Endometrial microvascular endothelial cells (primary cell): ENCODE results near the gene SH2D3A. TPM values are rescaled to one million over a fixed set of nuclear protein-coding genes. Genes with fewer than 3 reads are reported as not detected.
"Not testable (repeated sequence)": the region's sequence is repeated elsewhere in the genome, so short reads cannot be mapped to it uniquely, and the experiment has no call there.

Experiments
- in situ Hi-C: cut with HindIII; loops from 2 replicates; pipeline ENCODE4 v1.10.0; 2017; ENCODE audit warnings: low sequenced_read_pairs, low pct_unique_long_range_greater_than_20kb; ENCODE audit errors: inconsistent ontology term
- total RNA-seq: library from RNA; depleted of rRNA; stranded (reverse); fragments of >200 nt; gene quantifications from one replicate; pipeline ENCODE4 v1.2.3, GENCODE V29; 2015; ENCODE audit errors: inconsistent ontology term

Gene SH2D3A
- total RNA-seq, 1 donor from 2014 or later: not detected

DNA sequence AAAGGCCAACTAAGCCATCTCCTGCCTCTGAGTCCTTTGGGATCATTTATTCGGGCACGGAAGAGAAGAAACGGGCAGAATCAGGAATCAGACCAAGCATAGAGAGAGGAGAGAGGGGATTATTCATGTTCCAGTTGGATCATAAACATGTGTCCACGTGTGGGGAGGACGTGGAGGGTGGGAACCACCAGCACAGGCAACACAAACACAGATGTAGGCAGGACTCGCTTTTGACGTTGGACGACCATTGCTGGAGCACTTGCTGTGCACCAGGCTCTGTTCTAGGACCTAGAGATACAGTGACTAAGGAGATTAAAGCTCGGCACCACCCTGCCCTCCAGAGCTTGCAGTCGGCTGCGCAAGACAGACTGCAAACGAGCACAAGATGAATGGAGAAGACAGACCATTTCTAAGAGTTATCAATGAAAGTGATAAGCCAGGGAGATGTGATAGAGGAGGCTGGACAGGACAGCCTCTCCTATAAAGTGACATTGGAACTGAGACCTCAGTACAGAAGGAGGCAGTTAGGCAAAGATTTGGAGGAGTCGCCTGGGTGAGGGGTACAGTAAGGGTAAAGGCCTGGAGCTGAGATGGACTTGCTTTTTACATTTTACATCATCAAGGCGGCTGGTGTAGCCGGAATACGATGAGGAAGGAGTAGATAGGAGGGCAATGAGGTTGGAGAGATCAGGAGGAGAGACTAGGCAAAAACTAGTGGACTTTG is 716 bp downstream of the SH2D3A start:
- in situ Hi-C loops: no loop called here

DNA sequence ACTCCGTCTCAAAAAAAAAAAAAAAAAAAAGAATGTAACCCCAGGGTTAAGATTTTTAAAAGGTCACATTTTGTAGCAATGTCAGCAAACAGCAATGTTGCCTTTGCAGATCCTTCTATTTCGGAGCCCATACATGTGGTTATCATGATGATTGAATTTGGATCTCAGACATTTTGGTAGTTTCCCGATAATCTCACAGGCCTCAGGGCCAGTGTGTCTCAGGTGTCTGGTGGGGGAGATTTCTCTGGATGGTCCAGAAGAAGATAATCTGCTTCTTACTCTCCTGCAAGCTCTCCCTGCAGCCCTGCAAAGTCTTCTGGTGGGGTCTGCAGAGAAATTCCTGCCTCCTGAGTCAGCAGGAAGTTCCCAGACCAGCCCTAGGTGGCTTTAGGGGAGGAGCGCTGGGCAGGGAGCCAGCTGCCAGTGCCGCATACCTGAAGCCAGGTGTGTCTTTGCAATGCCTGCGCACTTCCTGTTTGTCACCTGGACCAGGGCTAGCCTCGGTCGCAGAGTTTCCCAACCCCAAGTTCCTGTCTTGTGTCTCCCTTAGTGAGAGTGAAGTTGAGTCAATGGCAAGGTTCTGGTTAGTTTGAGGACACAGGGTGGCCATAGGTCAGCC is 1.4 kb downstream of the SH2D3A start:
- in situ Hi-C loops: no loop called here

DNA sequence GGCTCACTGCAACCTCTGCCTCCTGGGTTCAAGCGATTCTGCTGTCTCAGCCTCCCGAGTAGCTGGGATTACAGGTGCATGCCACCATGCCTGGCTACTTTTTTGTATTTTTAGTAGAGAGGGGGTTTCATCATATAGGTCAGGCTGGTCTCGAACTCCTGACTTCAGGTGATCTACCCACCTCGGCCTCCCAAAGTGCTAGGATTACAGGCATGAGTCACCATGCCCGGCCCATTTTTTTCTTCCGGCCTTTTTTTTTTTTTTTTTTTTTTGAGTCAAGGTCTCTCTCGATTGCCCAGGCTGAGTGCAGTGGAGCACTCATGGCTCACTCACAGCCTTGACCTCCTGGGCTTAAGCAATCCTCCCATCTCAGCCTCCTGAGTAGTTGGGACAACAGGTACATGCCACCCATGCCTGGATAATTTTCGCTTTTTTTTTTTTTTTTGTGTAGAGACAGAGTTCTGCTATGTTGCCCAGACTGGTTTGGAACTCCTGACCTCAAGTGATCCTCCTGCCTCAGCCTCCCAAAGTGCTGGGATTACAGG is 4.9 kb downstream of the SH2D3A start:
- in situ Hi-C loops: not testable (repeated sequence)

DNA sequence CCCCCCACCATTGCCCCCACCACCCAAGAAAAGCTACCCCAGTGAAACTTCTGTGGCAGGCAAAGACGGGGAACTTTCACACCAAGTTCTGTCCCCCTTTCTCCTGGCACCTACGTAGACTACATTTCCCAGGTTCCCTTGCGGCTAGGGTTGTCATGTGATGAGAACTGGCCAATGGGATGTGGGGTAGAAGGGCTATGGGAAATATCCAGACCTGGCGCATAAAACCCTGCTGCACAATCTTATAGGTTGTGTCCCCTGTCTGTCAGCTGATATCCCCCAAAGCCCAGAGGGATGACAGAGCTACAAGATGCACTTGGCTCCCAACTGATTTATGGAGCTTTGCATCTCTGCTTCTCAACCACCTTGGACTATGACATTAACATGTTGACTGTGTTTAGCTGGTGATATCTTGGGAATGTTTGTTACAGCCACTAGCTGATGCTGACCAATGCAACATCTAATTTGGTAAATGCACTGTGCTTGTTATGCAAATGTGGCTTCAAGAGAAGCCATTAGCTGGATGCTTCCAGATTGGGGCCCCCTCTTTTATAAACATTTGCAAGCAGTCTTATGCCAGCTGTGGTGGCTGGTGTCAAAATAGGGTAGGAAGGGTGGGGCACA is 6.1 kb downstream of the SH2D3A start:
- in situ Hi-C loops: no loop called here

DNA sequence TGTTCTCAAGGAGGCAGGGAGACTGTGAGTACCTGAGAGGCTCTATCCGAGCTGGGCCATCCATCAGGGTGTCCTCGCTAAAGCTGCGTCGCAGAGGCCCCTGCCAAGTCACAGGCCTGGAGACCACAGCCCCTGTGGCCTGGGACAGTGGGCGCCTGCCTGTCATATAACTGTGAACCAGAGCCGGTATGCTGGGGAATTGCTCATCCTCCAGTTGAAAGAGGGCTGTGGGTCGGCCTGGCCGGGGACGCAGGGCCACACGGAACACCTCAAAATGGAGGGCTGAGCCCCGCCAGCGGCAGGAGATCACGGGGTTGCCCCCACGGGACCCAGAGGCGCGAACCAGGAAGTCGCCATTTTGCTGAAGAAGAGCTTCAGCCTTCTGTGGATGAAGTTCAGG is 6.6 kb downstream of the SH2D3A start:
- in situ Hi-C loops: no loop called here

DNA sequence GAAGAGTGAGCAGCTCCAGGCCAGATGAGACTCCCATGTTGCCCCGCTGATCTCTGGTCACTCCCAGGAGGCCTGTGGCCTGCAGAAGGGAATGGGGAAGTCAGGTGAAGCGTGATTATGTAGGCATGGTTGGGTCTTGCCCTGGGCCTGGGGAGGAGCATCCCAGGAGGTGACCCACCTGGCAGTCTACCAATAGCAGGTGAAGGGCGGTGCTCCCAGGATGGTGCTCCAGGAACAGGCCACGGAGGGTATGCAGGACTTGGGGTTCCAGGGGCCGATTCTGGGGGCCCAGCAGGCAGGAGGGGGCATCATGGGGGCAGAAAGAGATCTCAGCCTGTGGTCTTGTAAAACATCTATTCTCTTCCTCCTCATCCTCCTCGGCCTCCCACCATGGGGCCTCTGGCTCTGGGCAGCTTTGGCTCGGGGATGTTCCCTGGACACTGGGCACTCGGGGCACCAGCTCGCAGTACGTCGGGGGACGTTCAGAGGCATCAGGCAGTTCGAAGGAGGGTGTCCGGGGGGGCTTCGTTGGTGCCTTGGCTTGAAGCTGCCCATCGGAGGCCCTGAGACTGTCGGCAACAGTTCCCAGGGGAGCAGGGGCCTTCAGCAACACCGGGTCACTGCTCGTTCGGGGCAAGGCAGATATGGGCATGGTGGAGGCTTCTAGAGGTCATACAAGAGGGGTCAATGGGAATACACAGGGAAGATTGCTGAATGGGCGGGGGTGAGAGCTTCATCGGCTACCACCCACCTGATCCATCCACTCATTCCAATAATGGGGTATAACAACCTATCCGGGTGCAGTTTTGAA is 12.4 kb downstream of the SH2D3A start:
- in situ Hi-C loops: no loop called here

DNA sequence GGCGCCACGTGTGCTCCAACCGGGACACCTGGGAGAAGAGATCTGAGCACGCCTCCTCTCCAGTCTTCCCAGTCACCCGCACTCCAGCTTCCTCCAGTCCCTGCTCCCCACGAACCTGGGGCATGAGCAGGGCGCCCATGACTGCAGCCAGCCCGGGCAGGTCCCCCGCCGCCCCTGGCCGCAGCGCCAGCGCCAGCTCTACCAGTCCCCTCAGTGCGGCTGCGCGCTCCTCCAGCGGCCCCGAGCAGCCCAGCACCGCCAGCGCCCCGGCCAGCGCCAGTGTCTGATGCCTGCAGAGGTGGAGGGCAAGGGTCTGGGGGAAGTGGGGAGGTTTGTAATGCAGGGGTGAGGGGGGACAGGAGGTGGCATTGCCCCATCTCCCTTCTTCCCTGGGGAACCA is 13.1 kb downstream of the SH2D3A start:
- in situ Hi-C loops: no loop called here

DNA sequence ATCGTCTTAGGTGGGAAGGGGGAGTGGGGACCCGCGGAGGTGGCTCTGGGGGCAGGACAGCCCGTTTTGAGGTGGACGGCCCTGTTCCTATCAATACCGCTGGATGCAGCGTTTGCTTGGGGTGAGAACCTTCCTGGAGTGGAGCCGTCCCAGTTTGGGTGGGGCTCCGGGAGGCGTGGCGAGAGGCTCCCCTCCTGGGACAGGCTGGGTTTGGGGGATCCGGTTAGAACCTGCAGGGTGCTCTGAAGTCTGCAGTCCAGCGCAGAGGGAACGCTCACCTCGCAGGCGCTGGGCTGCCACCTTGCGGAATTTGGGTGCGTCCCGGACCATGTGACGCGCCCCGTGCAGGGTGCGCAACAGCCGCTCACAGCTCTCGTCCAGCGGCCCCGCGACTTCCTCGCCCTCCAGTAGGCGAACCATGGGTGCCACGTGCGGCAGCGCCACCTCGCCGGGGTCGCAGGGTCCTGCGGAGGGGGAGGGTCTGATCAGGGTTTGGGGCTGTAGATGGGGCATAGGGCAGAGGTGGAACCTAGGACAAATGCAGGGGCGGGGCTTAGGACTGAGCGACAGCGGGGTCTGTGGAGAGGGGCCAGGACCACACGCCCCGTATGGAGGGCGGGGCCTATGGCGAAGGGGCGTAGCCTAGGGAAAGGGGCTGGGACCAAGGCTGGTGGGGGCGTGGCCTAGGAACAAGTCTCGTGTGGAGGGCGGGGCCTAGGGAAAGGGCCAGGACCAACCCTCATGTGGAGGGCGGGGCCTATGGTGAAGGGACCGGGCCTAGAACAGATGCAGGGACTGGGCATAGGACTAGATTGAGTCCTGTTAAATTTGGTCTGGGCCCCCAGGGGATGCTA is 13.8 kb downstream of the SH2D3A start:
- in situ Hi-C loops: no loop called here

DNA sequence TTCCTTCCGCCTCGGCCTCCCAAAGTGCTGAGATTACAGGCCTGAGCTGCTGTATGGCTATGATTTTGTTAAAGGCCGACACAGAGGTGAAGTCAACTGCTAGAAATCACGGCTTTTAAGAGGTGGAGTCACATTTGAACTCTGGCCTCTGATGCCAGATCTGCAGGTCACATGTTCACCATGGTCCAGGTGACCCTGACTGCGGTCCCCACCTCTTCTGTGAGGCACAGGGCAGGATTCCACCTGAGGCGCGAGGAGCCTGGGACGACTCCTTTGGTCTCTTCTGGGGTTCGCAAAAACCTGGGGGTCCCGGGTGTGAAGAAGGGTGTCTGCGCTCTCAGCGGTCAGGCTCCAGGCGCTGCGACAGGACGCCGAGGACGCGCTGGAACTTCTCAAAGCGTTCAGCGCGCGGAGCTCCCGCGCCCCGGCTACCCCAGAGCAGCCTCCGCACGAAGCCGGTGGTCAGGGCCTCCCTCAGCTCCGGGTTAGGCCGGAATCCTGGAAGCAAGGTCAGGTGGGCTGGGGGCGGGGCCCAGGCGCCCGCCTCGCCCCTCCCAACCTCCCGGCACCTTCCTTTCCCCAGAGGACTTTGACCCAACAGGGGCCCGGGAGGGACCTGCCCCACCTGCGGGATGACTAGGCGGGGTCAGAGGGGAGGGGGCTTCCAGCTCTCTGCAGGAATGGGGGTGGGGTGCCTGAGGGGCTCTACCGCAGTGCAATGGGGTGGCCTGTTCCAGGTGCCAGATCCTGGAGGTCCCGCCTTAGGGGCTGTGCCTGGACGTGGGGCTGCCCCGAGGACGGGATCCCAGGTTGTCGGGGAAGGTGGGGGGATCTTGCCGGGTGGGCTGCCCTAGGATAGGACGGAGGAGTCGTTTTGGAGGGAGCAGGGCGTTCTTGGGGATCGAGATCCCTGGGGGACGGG is 14.7 kb downstream of the SH2D3A start:
- in situ Hi-C loops: no loop called here

DNA sequence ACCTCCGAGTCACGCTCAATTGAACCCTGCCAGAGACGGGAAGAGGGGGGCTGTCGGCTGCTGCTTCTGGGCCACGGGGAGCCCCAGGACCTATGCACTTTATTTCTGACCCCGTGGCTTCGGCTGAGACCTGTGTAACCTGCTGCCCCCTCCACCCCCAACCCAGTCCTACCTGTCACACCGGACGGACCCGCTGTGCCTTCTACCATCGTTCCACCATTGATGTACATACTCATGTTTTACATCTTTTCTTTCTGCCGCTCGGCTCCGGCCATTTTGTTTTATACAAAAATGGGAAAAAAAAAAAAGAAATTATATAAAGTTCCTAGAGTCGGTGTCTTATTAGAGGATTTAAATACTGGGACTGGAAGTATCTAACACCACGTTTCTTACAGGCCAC is 16.0 kb downstream of the SH2D3A start:
- in situ Hi-C loops: no loop called here

DNA sequence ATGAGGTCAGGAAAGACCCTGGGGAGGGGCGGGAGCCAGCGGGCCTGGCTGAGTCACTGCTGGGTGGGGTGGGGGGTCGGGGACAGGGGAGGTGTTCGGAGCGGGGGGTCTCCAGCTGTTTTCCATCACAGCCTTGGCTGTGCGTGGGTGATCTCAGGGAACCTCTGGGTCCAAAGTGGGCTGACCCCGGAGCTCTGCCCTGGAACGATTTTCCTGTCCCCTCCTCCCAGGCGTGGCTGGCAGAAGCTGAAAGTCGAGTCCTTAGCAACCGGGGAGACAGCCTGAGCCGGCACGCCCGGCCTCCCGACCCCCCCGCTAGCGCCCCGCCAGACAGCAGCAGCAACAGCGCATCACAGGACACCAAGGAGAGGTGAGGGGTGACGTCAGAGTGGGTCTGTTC is 17.2 kb downstream of the SH2D3A start:
- in situ Hi-C loops: no loop called here

DNA sequence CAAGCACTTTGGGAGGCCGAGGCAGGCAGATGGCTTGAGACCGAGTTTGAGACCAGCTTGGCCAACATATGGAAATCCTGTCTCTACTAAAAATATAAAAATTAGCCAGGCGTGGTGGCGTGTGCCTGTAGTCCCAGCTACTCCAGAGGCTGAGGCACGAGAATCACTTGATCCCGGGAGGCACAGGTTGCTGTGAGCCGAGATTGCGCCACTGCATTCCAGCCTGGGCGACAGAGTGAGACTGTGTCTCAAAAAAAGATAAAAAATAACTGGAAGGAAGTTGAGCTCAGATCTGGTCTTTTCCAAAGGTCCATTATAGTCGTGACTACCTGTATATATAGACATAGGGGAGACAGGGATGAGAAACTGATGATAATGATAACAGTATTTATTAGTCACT is 18.7 kb downstream of the SH2D3A start:
- in situ Hi-C loops: not testable (repeated sequence)

DNA sequence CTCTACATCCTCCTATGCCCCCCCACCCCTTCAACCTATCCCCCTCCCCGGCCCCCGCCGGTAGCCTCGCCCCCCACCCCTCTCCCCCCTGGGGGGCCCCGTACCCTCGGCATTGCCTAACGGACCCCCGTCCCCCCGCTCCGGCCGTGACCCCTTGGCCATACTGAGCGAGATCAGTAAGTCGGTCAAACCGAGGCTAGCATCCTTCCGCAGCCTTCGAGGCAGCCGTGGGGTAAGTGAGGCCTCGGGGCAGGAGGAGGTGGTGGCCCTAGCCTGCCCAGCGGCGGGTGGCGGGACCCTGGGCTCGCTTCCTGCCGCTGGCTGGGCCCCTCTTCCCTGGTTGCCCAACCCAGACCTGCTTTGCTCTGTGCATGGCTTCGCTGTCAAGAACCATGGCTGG is 21.3 kb downstream of the SH2D3A start:
- in situ Hi-C loops: no loop called here

DNA sequence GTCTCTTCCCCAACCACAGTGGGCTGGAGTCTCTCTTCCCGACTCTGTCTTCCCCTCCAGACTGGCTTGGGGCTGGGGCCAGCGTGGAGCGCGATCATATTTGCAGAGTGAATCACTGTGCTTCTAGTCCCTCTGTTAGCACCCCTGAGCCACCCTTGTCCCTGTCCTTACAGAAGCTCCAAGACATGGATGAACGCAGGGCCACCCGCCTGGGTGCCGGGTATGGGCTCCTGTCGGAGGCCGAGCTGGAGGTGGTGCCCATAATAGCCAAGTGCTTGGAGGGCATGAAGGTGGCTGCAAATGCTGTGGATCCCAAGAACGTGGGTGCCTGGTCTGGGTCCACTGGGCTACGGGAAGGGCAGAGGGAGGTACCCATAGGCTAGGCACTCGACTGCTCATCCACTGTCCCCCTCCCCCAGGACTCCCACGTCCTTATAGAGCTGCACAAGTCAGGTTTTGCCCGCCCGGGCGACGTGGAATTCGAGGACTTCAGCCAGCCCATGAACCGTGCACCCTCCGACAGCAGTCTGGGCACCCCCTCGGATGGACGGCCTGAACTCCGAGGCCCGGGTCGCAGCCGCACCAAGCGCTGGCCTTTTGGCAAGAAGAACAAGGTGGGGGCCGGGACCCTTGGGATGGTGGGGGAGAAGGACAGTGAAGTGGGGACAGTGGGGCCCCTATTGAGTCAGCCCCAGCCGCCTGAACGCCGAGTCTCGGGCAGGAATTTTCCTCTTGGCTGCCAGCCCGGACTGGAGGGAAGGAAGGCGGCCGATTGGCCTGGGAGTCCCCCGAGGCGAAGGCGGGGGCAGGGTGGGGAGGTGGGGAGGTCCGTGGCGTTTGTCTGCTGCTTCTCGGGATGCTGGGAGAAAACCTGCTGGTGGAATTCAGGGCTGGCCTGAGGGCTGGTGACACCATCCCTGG is 22.6 kb downstream of the SH2D3A start:
- in situ Hi-C loops: no loop called here

DNA sequence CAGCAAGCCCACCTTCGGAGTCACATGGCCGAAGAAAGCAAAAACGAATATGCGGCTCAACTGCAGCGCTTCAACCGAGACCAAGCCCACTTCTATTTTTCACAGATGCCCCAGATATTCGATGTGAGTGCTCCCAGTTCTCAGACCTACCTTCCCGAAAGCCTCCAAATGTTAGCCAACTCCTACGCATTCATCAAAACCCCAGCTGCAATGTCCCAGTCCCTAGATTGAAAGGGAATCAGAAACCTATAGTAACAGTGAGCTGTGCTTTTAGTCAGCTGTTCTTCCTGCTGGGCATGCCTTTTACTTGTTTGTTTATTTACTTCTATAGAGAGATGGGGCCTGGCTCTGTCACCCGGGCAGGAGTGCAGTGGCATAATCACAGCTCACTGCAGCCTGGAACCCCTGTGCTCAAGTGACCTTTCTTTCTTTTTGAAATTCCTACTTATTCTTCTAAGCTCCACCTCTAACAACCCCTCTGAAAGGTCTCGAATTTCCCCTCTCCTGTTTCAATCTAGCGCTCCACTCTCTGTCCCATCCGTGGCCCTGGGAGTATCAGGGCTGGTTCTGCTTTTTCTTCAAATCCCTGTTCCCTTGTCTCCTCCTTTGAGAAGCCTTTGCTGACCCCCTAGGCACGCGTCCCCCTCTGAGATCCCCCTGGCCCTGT is 23.4 kb downstream of the SH2D3A start:
- in situ Hi-C loops: no loop called here

DNA sequence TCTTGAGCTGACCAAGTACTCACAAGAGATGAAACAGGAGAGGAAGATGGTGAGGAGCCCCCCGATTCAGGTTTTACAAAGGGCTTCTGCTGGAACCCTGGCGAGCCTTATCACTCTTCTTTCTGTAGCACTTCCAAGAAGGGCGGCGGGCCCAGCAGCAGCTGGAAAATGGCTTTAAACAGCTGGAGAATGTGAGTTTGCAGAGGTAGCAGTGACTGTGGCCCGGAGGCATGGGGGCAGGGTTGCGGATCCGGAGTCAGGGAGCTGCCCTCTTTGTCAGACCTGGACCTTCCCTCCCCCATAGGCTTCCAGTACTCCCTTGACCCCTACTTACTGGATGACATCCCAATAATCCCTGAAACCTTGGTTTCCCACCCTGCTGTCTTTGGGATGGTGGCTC is 24.2 kb downstream of the SH2D3A start:
- in situ Hi-C loops: no loop called here
